T-helper 2 cell treated with Interferon-gamma antibody and Interleukin-4, amounts not matched to agents 5 μg/mL and 100 μg/mL, for 36 hours (primary cell): Measurements from ENCODE around the gene KRT25.

Source experiments
- DNase-seq: peaks from one replicate; pipeline ENCODE4 v3.0.0; 2021; ENCODE audit warnings: low spot score
- H3K27ac Mint-ChIP-seq: one replicate; pipeline ENCODE4 v1.8.0; 2021; ENCODE audit warnings: mild to moderate bottlenecking, mixed read lengths
- H3K27me3 Mint-ChIP-seq: one replicate; pipeline ENCODE4 v1.8.0; 2021; ENCODE audit warnings: low read depth, mixed read lengths
- H3K36me3 Mint-ChIP-seq: one replicate; pipeline ENCODE4 v1.8.0; 2021; ENCODE audit warnings: low read depth, mixed read lengths
- H3K4me1 Mint-ChIP-seq: one replicate; pipeline ENCODE4 v1.8.0; 2021; ENCODE audit warnings: low read depth, mixed read lengths
- H3K4me3 Mint-ChIP-seq: one replicate; pipeline ENCODE4 v1.8.0; 2022; ENCODE audit warnings: mild to moderate bottlenecking, moderate library complexity, mixed read lengths
- H3K9me3 Mint-ChIP-seq: one replicate; pipeline ENCODE4 v1.8.0; 2021; ENCODE audit warnings: mixed read lengths

KRT25 gene, protein sequence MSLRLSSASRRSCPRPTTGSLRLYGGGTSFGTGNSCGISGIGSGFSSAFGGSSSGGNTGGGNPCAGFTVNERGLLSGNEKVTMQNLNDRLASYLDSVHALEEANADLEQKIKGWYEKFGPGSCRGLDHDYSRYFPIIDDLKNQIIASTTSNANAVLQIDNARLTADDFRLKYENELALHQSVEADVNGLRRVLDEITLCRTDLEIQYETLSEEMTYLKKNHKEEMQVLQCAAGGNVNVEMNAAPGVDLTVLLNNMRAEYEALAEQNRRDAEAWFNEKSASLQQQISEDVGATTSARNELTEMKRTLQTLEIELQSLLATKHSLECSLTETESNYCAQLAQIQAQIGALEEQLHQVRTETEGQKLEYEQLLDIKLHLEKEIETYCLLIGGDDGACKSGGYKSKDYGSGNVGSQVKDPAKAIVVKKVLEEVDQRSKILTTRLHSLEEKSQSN

DNA sequence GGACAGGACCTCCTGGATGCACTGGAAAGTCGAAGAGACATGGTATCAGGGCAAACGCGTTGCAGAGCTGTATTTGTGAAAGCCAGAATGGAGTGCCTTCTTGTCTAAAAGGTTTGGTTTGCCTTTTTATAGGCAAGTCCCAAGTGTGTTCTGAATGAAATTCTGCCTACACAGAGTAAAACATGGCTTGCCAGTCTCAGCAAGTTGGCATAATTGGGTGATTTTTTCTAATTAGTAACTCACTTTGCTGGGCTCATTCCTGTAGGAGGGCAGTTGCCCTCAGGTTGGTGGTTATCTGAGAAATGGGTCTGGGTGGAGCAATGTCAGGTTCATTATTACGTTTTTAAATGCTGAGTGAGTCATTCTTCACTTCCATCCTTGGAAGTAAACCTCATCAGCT, at the start of gene KRT25:
Gene KRT25, minus strand, starts transcription at position 101 of the 400 bp plus-strand sequence. Its CDS starts 60 bp downstream, at position 41.
- H3K9me3 Mint-ChIP-seq, result peaks cover 26% of the 10 kb centered on the region
- no peaks in the 10 kb centered on the region for H3K4me1 Mint-ChIP-seq
- no peak within 1 kb of the TSS for H3K27ac Mint-ChIP-seq
- H3K27me3 Mint-ChIP-seq, result peaks cover 13% of the 10 kb centered on the region
- no peak for DNase-seq
- H3K4me3 Mint-ChIP-seq, result no peak within 1 kb of the TSS
- H3K36me3 Mint-ChIP-seq, result no peaks in the 10 kb centered on the region

DNA sequence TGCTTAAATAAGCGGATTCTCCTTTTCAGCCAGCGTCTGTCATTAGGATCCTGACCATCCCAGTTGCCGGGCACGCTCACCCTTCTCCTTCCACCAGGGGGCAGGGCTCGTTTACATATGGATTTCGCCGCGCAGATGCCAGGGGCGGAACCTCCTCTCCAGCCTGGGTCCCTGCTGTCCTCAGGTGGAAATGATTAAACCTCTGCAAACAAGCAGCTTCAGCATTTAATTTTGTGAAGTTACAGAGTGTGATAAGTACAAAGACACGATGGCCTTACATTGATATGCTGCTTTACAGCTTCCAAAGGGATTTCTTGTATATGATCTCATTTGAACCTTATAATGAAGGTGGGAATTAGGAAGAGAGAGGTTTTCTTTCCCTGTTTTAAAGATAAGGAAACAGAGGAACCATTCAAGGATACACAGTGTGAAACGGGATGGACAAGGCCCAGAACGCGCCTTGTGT, 48.5 kb upstream of the KRT25 start:
- no peak overlapping the region for H3K4me3 Mint-ChIP-seq
- H3K27me3 Mint-ChIP-seq, result peaks cover 47% of the 10 kb centered on the region
- peaks cover 3% of the 10 kb centered on the region for H3K4me1 Mint-ChIP-seq
- H3K9me3 Mint-ChIP-seq, result no peaks in the 10 kb centered on the region
- H3K27ac Mint-ChIP-seq, result no peak overlapping the region
- H3K36me3 Mint-ChIP-seq, result no peaks in the 10 kb centered on the region
- peak; percentile 57 for DNase-seq

DNA sequence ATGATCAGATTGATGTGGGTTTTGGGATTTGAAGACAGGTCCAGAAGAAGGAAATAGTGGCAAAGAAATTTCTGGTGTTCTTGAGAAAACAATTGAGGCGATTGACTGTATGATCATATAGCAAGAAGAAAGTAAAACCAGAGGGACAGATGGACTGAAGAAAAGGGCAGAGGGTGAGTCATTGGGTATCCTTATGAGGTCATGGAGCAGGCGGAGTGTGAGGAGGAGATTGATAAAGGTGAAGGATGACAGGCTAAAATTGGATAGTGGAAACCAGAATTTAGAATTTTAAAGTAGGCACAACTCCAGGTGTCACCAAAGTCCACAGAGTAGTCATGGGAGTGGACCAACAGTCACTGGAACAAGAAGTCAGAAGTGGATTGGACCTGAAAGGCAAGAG, 46.0 kb upstream of the KRT25 start:
- Mint-ChIP-seq H3K36me3 (no peaks in the 10 kb centered on the region), H3K4me1 (peaks cover 3% of the 10 kb centered on the region), H3K27me3 (peaks cover 33% of the 10 kb centered on the region), H3K9me3 (no peaks in the 10 kb centered on the region), H3K27ac (no peak overlapping the region), H3K4me3 (no peak overlapping the region)
- DNase-seq, result no peak

DNA sequence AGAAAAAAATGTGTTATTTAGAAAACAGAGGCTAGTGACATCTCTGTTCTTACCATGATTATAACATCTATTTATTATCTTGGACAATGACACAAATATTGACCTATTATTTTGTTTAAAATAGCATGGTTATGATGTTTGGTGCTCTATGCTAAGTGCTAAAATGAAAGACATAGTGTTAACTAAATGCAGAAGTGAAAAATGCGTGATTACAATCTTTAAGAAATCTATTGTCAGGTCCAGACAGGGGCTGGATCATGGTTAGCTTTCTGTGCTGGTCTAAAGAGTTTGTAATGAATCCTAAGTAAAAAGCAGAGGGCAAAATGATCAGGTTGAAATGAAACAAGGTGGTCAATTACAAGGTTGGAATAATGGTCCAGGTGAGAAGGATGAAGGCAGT, 45.2 kb upstream of the KRT25 start:
- Mint-ChIP-seq H3K4me1 (peaks cover 3% of the 10 kb centered on the region), H3K4me3 (no peak overlapping the region), H3K9me3 (no peaks in the 10 kb centered on the region), H3K36me3 (no peaks in the 10 kb centered on the region), H3K27ac (no peak overlapping the region), H3K27me3 (peaks cover 30% of the 10 kb centered on the region)
- no peak for DNase-seq

DNA sequence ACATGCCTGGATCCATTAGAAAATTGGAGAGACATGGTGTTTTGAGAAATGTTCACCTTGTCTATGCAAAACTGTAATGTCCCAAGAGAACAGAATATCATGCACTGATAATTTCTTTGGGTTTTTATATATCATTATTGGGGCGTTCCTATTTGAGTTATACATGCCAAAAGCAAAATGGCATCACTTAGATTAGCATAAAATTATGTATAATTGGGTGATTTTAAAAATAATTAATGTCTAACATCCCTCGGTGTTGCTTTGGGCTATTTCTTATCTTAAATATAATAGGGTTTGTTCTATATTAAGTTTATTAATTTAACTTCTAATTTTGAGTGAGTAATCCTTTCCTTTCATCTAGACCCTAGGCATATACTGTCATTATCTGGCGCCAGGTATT, 44.7 kb upstream of the KRT25 start, which contains the start of gene KRT28:
Gene KRT28, minus strand, starts transcription at position 101 of the 400 bp plus-strand sequence. Its CDS starts 66 bp downstream, at position 35.
- DNase-seq, result no peak
- no peaks in the 10 kb centered on the region for H3K36me3 Mint-ChIP-seq
- no peak within 1 kb of the TSS for H3K27ac Mint-ChIP-seq
- H3K9me3 Mint-ChIP-seq, result no peaks in the 10 kb centered on the region
- no peak within 1 kb of the TSS for H3K4me3 Mint-ChIP-seq
- H3K4me1 Mint-ChIP-seq, result peaks cover 3% of the 10 kb centered on the region
- peaks cover 24% of the 10 kb centered on the region for H3K27me3 Mint-ChIP-seq

DNA sequence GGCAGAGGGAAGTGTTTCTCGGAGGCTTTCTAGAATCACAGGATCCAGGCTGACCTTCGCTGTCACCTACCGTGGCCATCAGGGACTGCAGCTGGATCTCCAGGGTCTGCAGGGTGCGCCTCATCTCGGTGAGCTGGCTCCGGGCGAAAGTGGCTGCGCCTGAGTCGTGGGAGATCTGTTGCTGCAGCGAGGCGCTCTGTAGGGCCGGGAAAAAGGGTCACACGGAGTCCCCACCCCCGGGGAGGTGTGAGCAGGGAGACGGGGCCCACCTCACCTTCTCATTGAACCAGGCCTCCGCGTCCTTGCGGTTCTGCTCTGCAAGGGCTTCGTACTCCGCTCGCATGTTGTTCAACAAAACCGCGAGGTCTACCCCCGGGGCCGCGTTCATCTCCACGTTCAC, 41.7 kb upstream of the KRT25 start:
- Mint-ChIP-seq H3K4me3 (no peak overlapping the region), H3K27me3 (peaks cover 22% of the 10 kb centered on the region), H3K9me3 (no peaks in the 10 kb centered on the region), H3K36me3 (no peaks in the 10 kb centered on the region), H3K27ac (no peak overlapping the region), H3K4me1 (no peaks in the 10 kb centered on the region)
- DNase-seq, result no peak

DNA sequence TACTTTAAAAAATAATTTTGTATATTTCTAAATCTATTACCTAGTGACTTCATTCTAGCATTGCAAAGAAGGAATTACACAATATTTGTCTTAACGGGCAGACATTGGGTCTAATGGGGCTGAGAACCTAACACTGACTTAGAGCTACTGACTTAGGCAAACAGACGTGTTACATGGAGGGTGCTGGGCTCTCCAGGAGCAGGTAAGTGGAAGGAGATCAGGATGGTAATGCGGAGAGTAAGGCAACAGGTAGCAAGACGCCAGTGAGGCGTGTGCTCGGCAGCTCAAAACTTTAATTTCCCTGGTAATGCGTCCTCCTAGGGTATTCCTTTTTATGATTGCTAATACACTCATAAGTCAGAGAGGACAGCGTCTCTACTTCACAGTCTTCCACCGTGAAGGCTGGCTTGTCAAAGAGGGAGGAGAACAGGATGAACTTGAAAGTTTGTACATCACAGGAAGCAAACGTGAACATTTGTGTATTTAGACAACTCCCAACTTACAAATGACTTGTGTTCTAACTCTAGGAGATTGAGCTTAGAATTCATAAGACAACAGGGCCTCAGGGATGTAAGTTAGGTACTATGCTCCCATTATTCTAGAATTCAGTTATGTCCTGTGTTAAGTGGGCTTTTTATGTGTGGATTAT, 40.0 kb upstream of the KRT25 start:
- Mint-ChIP-seq H3K9me3 (no peaks in the 10 kb centered on the region), H3K27ac (no peak overlapping the region), H3K4me1 (no peaks in the 10 kb centered on the region), H3K4me3 (no peak overlapping the region), H3K36me3 (no peaks in the 10 kb centered on the region), H3K27me3 (peaks cover 25% of the 10 kb centered on the region)
- DNase-seq, result no peak

DNA sequence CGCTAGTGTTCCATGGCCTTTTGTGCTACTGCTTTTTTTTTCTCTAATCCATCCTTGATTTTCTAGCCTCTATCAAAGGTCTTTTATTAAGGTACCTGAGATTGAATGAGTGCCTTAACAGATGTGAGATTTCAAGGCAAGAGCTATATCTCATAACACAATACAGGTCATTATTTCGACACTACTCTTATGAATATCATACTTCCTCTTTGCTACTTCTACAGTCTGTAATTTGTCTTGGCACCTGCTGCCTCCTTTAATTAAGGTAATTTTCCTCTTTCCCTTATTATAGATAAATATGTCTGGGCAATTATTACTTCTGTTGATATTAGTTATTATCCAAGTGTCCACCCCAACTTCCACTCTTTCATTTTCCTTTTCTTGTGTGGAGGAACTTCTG, 39.3 kb upstream of the KRT25 start:
- H3K36me3 Mint-ChIP-seq, result no peaks in the 10 kb centered on the region
- no peaks in the 10 kb centered on the region for H3K9me3 Mint-ChIP-seq
- no peak for DNase-seq
- no peak overlapping the region for H3K4me3 Mint-ChIP-seq
- H3K27ac Mint-ChIP-seq, result no peak overlapping the region
- H3K27me3 Mint-ChIP-seq, result peaks cover 25% of the 10 kb centered on the region
- H3K4me1 Mint-ChIP-seq, result no peaks in the 10 kb centered on the region

DNA sequence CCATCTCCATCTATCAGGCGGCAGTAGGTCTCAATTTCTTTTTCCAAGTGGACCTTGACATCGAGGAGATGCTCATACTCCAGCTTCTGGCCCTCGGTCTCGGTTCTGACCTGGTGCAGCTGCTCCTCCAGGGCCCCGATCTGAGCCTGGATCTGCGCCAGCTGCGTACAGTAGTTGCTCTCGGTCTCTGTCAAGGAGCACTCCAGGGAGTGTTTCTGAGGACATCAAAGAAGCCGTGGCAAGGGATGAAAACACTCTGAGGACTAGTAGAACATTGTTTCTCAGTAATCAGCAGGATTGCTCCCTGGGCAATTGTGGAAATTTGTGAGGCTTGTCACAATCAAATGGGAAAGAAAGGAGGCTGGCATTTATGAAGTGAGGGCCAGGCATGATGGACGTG, 38.7 kb upstream of the KRT25 start:
- Mint-ChIP-seq H3K4me3 (no peak overlapping the region), H3K36me3 (no peaks in the 10 kb centered on the region), H3K4me1 (no peaks in the 10 kb centered on the region), H3K27me3 (peaks cover 22% of the 10 kb centered on the region), H3K9me3 (no peaks in the 10 kb centered on the region), H3K27ac (no peak overlapping the region)
- no peak for DNase-seq

DNA sequence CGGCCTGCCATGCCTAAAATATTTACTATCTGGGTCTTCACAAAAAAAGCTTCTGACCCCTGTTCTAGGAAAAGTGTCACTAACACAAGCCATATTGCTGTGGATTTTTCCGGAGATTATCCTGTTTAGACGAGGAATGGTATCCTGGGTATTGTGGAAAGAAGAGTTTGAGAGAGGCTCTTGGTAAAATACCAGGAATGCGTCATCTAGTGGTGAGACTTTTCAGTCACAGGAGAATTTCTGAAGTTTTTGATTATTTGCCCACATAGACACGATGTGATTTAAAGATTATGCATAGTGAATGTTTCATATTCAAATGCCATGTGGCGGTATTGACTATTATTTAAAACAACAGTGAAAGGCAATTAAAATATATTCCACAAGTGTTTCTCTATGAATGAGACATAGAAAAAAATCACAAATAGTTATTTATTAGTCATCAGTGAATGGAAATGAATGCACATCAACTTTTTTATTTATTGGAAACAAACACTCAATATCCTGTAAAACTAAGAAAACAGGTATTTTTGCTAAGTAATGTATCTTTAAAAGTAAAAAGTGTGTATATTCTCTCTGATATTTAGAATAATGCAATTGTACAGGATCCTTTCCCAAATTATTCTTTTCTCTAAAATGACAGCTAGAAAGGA, 36.8 kb upstream of the KRT25 start:
- H3K36me3 Mint-ChIP-seq, result no peaks in the 10 kb centered on the region
- H3K27ac Mint-ChIP-seq, result no peak overlapping the region
- peaks cover 23% of the 10 kb centered on the region for H3K27me3 Mint-ChIP-seq
- no peaks in the 10 kb centered on the region for H3K4me1 Mint-ChIP-seq
- no peak for DNase-seq
- no peak overlapping the region for H3K4me3 Mint-ChIP-seq
- H3K9me3 Mint-ChIP-seq, result no peaks in the 10 kb centered on the region

DNA sequence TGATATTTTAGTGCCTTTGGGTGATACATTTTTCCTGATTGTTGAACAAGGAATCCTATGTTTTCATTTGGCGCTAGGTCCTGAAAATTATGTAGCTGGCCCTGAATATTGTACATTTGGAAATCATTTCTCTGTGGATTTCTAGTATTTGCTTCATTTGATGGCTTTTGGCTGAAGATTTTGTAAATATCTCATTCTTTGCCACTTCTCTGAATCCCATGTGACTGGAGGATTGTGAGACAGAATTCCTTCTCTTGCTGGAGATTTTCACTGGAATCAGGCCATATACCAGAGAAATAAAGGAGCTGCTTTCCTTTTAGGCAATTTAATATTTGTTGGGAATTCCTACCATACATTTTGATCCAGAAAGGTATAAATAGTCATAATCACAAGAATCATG, 36.0 kb upstream of the KRT25 start:
- no peak overlapping the region for H3K27ac Mint-ChIP-seq
- no peaks in the 10 kb centered on the region for H3K4me1 Mint-ChIP-seq
- H3K36me3 Mint-ChIP-seq, result no peaks in the 10 kb centered on the region
- peaks cover 20% of the 10 kb centered on the region for H3K27me3 Mint-ChIP-seq
- no peaks in the 10 kb centered on the region for H3K9me3 Mint-ChIP-seq
- no peak overlapping the region for H3K4me3 Mint-ChIP-seq
- no peak for DNase-seq

DNA sequence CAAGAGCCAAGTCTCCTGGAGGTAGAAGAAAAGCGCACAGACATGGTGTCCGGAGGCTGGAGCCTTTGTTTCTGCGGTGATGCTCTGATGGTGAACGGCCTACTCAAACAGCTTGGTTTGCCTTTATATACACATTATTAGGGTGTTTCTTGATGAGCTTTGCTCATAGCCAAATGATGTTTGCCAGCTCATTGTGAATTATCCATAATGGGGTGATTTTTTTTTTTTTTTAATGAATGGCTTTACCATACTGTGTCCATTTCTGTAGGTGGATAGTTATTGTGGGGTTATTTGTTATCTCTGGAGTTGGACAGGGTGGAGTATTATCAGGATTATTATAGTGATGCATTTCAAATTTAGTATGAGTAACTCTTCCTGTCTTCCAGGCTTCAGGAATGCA, 27.3 kb upstream of the KRT25 start, which contains the start of gene KRT27:
Gene KRT27, minus strand, starts transcription at position 101 of the 400 bp plus-strand sequence. Its CDS starts 57 bp downstream, at position 44.
- H3K27ac Mint-ChIP-seq, result no peak within 1 kb of the TSS
- peaks cover 1% of the 10 kb centered on the region for H3K4me1 Mint-ChIP-seq
- H3K9me3 Mint-ChIP-seq, result no peaks in the 10 kb centered on the region

DNA sequence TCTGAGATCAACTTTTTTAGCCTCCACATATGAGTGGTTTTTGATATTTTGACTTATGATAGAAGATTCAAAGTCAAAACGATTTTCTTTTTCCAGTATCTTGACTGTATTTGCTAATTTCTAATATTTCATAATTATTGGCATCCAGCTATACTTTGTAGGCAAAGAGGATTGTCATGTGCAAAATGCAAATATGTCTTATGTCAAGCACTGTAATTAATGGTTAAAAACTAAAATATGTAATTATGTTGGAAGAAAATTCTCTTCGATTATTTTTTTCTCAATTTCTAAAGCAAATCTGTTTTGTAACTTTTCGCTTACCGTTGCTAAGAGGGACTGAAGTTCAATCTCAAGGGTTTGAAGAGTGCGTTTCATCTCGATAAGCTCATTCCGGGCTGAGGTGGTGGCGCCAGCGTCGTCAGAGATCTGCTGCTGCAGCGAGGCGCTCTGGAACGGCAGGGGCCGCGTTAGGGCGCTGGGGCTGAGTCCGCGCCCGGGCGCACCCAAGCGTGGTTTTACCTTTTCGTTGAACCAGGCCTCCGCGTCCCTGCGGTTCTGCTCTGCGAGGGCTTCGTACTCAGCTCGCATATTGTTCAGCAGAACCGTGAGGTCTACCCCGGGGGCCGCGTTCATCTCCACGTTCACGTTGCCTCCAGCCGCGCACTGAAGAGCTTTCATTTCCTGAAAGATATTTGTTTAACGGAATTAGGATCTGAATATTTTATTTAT, 24.2 kb upstream of the KRT25 start:
- H3K36me3 Mint-ChIP-seq, result no peaks in the 10 kb centered on the region
- H3K9me3 Mint-ChIP-seq, result no peaks in the 10 kb centered on the region
- no peak for DNase-seq
- peaks cover 1% of the 10 kb centered on the region for H3K4me1 Mint-ChIP-seq
- peak overlapping the region; percentile 30 for H3K4me3 Mint-ChIP-seq
- peaks cover 51% of the 10 kb centered on the region for H3K27me3 Mint-ChIP-seq
- no peak overlapping the region for H3K27ac Mint-ChIP-seq

More for the DNA sequence above, 27.3 kb upstream of the KRT25 start, which contains the start of gene KRT27:
- no peak within 1 kb of the TSS for H3K4me3 Mint-ChIP-seq
- H3K27me3 Mint-ChIP-seq, result peaks cover 38% of the 10 kb centered on the region
- no peak for DNase-seq
- H3K36me3 Mint-ChIP-seq, result no peaks in the 10 kb centered on the region
